Measurements from ENCODE around the gene RAB11FIP5.
A peak's percentile ranks its signal among the peaks of the same experiment; 100 is the strongest.

Gene RAB11FIP5

DNA sequence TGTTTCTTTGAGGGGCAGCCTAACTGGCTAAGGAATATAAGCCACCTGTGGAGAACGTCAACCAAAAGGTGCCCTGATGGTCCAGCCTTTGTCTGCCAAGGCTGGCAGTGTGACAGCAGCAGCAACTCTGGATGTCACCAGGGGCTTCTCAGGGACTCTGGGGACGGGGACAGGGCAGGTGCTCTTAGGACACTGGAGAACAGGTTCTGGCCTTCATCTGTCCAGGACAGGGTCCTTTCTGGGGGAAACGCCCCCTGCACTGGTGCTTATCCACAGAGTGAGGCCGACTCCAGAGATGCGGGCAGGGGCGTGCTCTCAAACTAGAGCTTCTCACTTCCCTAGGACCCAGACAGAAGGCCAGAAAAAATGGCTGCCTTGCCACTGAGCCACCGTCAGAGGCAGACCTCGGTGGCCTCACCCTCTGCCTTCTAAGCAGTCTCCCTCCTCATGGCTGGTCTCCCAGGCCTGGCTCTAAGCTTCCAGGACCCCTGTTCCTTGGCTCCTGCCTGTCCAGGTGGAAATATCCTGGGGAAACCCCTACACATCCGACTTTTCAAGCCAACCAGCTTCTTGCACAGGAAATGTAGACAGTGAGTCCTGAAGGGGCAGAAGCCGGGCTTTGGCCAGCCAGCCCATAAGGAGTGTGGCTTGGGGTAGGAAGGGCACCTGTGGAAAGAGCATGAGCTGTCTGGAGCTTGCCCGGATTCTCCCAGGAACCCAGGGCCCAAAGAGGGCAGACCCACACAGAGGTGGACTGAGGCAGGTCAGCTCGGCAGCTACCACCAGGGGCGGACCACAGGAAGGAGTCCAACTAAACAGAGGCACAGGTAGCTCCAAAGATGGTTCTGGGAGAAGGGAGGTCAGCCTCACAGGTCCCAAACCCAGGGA lies 30.0 kb downstream of the RAB11FIP5 start:
- DNase-seq = no peak

DNA sequence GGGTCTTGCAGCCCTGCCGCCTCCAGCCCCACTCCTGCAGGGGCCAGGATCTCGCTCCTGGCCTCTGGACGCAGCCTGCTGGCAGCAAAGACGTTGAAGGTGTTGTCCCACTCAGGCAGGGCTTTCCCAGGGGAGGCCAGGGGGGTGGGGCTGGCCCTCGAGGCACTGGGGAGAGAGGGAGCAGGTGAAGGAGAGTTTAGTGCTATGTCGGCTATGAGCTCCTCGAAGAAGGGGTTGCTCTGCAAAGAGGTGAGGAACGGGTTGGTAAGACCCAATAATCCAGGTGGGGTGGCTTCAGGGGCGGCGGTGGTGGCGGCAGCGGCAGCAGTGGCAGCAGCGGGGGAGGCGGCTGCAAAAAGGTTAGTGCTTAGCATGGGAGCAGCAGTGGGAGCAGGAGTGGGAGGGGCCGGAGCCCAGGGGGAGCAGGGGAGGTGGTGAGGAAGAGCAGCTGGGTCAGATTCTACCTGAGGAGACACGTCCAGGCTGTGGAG lies 31.5 kb downstream of the RAB11FIP5 start:
- DNase-seq = no peak

GRCh38 chr2:73080321-73081131 lies 32.2 kb downstream of the RAB11FIP5 start:
- no peak for DNase-seq

GRCh38 chr2:73079636-73080035 lies 33.1 kb downstream of the RAB11FIP5 start:
- DNase-seq = no peak

- DNase-seq = no peak
These were observed 34.0 kb downstream of the RAB11FIP5 start for GRCh38 chr2:73078457-73079411.

GRCh38 chr2:73077424-73077795 lies 35.3 kb downstream of the RAB11FIP5 start:
- DNase-seq = no peak

DNA sequence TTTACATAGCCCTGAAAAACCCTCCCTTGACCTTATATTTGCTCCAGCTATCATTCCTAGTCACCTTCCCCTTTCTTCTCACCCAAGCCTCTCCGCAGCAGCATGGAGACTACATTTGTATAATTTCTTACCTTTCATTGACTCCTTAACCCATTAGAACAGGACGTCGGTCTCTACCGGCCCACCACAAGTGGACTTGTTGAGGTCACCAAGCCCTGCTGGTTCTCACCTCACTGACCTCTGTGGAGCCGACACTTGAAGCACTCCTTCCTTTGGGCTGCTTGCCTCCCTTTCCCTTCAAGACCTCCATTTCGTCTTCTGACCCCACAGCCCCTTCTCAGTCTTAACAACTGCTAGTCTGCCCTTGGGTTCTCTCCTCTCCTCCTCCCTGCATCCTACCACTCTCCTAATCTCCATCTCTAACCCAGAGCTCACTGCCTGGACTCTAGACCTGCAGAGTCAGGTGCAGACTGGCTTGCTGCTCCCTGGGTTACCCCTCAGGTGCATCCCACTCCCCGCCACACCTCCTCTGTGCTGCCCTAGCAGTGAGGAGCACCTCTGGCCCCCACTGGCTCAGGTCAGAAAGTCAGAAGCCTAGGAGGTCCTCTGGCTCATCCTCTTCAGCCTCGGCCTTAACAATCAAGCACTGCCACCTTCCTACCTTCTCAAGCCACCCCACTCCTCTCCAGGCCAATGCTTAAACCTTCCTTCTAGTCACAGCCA lies 35.9 kb downstream of the RAB11FIP5 start:
- DNase-seq = no peak

- DNase-seq = no peak
These were observed 37.0 kb downstream of the RAB11FIP5 start for GRCh38 chr2:73075477-73076373.

GRCh38 chr2:73074110-73075069 lies 38.4 kb downstream of the RAB11FIP5 start:
- DNase-seq = no peak

DNA sequence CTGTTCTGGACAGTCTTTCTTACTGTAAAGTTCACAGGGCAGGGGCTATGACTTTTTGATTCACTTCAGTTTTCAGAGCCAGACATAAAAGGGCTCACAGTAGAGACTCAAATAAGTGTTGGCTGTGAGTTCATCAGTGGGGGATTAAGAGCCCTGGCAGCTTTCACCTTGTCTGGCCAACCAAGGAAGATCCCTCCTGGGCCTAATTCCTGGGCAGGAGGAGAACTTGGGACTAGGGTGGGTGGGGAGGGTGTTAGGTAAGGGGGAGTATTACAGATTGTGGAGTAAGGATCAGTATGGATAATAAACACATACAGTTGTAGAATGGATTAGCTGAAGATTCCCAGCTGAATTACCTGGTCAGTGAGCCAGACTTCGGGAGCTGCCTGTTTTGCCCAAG lies 40.3 kb downstream of the RAB11FIP5 start:
- no peak for DNase-seq

DNA sequence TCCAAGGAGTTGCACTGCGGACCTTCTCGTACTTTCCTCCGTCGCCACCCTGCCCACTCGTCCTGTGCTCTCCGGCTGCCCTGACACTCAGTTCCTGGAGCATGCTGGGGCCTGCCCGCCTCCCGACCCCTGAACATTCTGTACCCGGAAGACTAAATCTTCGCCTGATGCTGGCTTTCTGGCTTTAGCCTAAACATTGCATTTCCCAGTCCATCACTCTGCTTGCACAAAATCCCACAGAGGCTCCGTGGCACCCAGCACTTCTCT lies 40.7 kb downstream of the RAB11FIP5 start:
- DNase-seq = no peak

DNA sequence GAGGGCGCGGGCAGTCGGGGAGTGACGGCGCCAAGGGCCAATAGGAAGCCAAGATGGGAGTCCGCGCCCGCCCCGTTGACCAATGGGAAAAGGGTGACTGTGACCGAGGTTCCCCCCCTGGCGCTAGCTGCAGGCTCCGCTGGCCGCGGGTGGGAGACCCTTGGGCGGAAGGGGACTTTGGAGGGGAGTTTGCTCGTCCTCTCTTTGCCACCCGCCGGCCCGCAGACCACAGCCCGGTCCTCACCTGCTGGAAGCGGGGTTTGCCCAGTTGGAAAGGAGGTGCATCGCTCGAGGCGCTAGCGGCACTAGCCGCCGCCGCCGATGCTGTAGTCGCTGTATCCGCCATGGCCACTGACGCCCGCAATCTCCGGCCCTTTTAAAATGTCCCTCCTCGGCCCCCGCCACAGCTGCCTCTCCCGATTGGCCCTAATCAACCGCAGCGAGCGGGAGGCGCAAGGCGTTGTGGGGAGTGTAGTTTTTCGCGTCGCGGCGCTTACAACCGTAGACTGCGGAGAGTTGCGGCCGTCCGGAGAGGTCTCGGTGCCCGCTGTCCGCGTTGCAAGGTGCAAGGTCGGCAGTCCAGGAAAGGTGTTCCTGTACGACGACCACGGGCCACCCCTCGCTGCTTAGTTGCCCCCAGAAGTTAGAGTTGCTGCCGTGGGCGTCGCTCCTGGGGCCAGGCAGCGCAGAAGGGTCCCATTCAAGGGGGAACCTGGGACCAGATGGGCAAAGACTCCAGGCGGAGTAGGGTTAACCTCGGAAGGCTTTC lies 41.2 kb downstream of the RAB11FIP5 start, which contains the start of gene SFXN5:
Gene SFXN5, minus strand, starts transcription at position 353 of the 769 bp plus-strand sequence. Its CDS starts 7 bp downstream, at position 346.
- DNase-seq = peak; percentile 89

DNA sequence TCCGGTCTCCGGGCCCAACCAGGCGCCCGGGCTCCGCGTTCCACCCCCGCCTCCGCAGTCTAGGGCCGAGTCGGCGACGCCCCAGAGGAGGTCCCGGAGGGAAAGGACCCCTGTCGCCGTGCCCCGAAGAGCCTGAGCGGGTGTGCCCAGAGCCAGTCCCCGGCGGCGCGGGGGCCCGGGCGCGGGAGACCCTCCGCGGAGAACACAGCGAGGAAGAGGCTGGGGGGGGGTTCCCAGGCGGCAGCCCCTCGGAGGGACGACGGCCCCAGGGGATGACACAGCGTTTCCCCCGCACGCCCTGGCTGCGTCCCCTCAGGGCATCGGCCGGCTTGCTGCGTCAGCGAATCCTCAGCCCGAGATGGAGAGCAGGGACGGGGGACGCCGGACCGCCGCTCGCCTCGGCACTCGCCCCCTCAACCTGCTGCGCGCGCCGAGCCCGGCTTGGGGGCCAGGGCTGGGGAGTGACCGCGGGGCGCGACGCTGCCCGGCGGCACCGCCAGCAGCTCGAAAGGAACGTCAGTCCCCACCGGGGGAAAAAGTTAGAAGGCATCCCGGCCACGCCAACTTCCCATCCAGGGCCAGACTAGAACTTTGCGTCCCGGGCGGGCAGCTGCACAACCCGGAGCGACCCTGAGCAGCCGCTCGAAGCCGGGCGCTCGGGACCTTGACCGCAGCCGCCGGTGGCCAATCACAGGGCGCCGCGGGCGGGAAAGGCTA lies 41.9 kb downstream of the RAB11FIP5 start:
- peak; percentile 23 for DNase-seq

- no peak for DNase-seq
These were observed 42.7 kb downstream of the RAB11FIP5 start for GRCh38 chr2:73069855-73070642.

DNA sequence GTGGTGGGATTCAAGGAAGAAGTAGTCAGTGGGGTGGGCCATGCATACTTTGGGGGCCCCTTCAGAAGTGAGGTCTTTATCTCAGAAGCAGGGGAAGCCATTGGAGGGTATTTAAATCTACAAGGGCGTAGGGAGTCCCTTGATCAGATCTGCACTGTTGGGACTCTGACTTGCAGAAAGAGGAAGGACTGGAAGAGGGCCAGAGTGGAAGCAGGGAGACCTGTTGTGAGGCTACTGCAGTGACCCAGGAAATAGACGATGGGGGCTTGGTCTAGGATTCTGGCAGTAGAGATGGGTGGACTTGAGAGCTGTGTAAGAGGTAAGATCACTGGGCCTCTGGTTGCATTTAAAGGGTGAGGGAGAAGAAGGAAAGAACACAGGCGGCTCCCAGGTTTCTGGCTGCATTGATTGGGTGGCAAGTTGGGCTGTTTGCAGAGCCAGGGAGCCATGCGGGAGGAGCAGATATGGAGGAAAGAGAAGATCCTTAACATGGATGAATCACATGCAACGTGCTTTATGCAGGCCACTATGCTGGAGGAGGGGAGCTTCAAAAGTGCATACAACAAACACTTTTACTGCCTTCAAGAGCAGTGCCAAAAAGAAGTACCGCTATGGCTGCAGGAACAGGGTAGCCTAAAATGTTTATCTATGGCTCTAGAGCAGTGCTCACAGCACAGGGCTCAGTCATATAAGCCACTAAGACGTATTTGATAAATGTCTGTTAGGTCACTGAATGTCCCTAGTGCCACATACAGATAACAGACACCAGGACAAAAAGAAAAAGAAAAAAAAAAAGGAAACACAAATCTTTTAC lies 43.5 kb downstream of the RAB11FIP5 start:
- DNase-seq = no peak

DNA sequence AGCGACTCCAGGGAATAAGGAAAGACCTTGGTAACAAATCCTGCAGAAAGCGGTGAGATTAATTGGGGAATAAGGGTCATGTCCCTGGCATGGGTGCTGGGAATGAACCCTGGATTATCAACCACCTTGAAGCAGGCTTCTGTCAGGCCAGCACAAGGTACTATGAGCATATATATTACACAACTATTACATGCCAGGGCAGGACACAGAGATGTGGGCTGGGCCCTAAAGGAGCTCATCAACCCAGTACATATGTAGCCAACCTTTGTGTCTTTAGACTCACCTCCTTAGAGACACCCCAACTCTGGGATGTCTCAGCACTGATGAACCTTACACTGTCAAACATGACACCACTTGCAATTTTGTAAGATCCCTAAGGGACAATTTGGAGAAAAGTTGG lies 44.6 kb downstream of the RAB11FIP5 start:
- DNase-seq = no peak
